ENCODE measurements around the gene LCNL1.
A peak's percentile ranks its signal among the peaks of the same experiment; 100 is the strongest.

Gene LCNL1

DNA sequence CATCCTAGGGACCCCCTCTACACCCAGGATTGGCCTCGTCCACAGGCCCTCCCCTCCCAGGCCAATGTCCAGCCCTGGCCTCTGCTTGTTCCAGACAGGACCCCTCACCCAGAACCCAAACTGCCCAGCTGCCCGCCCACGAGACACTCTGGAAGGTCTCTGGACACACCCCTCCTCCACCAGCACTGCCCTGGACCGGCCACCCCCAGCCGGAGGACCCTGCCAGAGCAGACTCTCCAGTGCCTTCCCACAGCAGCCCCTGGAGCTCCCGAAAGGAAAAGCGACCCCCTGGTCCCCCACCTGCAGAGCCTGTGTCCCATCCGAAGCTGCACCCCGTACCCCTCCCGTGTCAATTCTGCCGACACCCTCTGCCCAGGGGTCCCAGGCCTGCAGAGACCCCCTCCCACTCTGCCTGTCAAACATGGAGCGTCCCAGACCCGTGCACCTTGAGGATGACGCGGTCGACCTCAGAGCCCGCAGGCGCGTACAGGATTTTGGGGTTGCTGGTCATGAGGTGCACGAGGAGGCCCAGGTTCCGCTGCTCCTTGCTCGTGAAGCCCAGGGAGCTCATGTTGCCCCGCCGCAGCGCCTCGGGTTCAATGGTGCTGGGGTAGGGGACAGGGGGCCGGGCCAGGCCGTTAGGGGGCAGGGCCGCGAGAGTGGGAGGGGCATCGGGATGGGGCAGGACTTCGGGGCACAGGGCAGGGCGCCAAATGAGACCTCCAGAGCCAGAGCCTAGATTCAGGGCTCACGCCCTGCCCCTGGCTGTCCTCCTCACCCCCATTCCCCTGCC lies 37.3 kb downstream of the LCNL1 start:
- H3K4me1 ChIP-seq (ENCODE audit: control insufficient read depth, insufficient read depth, low read length) = peaks cover 4% of the 10 kb centered on the region
- H3K9ac ChIP-seq (ENCODE audit: low read length) = no peak overlapping the region
- H3K9me3 ChIP-seq (ENCODE audit: control insufficient read depth, low read length) = no peaks in the 10 kb centered on the region
- H3K36me3 ChIP-seq (ENCODE audit: control insufficient read depth, insufficient read depth, low read length, severe bottlenecking) = peaks cover 16% of the 10 kb centered on the region
- DNase-seq (ENCODE audit: low read depth) = no peak
- H3K27me3 ChIP-seq (replicated peaks; ENCODE audit: control insufficient read depth, insufficient read depth, low read length) = no peaks in the 10 kb centered on the region
- no peak overlapping the region for H3K4me3 ChIP-seq (ENCODE audit: low read length)

GRCh38 chr9:137020771-137021567 lies 38.2 kb downstream of the LCNL1 start:
- Histone ChIP-seq H3K4me3 (ENCODE audit: low read length) (no peak overlapping the region), H3K4me1 (ENCODE audit: control insufficient read depth, insufficient read depth, low read length) (peaks cover 4% of the 10 kb centered on the region), H3K9ac (ENCODE audit: low read length) (no peak overlapping the region), H3K9me3 (ENCODE audit: control insufficient read depth, low read length) (no peaks in the 10 kb centered on the region), H3K27me3 (replicated peaks; ENCODE audit: control insufficient read depth, insufficient read depth, low read length) (no peaks in the 10 kb centered on the region), H3K36me3 (ENCODE audit: control insufficient read depth, insufficient read depth, low read length, severe bottlenecking) (peaks cover 11% of the 10 kb centered on the region)
- DNase-seq (ENCODE audit: low read depth) = no peak

DNA sequence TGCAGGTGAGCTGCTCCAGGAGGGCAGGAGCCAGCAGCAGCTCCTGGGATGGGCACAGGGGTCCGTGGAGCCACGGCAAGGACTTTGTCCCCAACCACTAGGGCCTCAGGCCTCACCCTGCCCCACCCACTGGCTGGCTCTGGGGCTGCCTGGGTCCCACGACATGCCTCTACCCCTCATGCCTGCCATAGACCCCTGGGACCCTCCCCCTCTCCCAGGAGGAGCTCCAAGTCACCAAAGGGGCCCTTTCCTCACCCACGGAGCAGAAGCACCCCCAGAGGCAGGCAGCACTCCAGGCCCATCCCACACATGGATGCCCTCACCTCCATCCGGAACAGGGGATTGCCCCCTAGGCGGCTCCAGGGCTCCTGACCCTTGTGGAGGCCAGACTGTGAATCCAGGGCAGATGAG lies 38.8 kb downstream of the LCNL1 start:
- Histone ChIP-seq H3K36me3 (ENCODE audit: control insufficient read depth, insufficient read depth, low read length, severe bottlenecking) (peaks cover 6% of the 10 kb centered on the region), H3K27me3 (replicated peaks; ENCODE audit: control insufficient read depth, insufficient read depth, low read length) (no peaks in the 10 kb centered on the region)
- no peak for DNase-seq (ENCODE audit: low read depth)

GRCh38 chr9:137021979-137022661 lies 39.3 kb downstream of the LCNL1 start:
- peaks cover 6% of the 10 kb centered on the region for H3K4me1 ChIP-seq (ENCODE audit: control insufficient read depth, insufficient read depth, low read length)
- H3K36me3 ChIP-seq (ENCODE audit: control insufficient read depth, insufficient read depth, low read length, severe bottlenecking) = peaks cover under 1% of the 10 kb centered on the region
- no peak overlapping the region for H3K9ac ChIP-seq (ENCODE audit: low read length)
- H3K4me3 ChIP-seq (ENCODE audit: low read length) = no peak overlapping the region
- H3K27me3 ChIP-seq (replicated peaks; ENCODE audit: control insufficient read depth, insufficient read depth, low read length) = no peaks in the 10 kb centered on the region
- H3K9me3 ChIP-seq (ENCODE audit: control insufficient read depth, low read length) = no peaks in the 10 kb centered on the region
- DNase-seq (ENCODE audit: low read depth) = peak; percentile 65

More for the DNA sequence above, 38.8 kb downstream of the LCNL1 start:
- Histone ChIP-seq H3K9me3 (ENCODE audit: control insufficient read depth, low read length) (no peaks in the 10 kb centered on the region), H3K9ac (ENCODE audit: low read length) (no peak overlapping the region), H3K4me1 (ENCODE audit: control insufficient read depth, insufficient read depth, low read length) (peaks cover 4% of the 10 kb centered on the region), H3K4me3 (ENCODE audit: low read length) (no peak overlapping the region)

- H3K4me3 ChIP-seq (ENCODE audit: low read length) = no peak overlapping the region
- peaks cover 11% of the 10 kb centered on the region for H3K4me1 ChIP-seq (ENCODE audit: control insufficient read depth, insufficient read depth, low read length)
- no peak overlapping the region for H3K9ac ChIP-seq (ENCODE audit: low read length)
- H3K27me3 ChIP-seq (replicated peaks; ENCODE audit: control insufficient read depth, insufficient read depth, low read length) = no peaks in the 10 kb centered on the region
- no peaks in the 10 kb centered on the region for H3K36me3 ChIP-seq (ENCODE audit: control insufficient read depth, insufficient read depth, low read length, severe bottlenecking)
- no peaks in the 10 kb centered on the region for H3K9me3 ChIP-seq (ENCODE audit: control insufficient read depth, low read length)
- DNase-seq (ENCODE audit: low read depth) = no peak
Observed at GRCh38 chr9:137022662-137023008, 39.8 kb downstream of the LCNL1 start.

DNA sequence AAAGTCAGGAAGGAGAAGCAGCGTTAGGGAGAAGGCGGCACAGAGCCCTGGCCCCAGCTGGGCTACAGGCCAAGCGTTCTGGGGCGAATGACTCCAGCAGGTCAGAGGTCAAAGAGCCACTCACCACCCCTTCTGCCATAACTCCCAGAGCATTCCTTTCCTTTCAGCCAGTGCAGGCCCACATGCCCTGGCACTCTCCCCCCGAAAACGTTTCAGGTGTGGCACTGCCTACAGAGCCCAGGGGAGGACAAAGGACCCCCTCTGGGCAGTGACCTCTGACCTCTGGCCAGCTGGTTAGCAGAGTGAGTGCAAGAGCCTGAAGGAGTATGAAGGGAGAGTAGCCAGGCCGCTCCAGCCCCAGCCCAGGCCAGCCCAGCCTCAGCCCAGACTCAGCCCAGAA lies 40.4 kb downstream of the LCNL1 start:
- Histone ChIP-seq H3K4me3 (ENCODE audit: low read length) (no peak overlapping the region), H3K4me1 (ENCODE audit: control insufficient read depth, insufficient read depth, low read length) (peaks cover 11% of the 10 kb centered on the region), H3K36me3 (ENCODE audit: control insufficient read depth, insufficient read depth, low read length, severe bottlenecking) (no peaks in the 10 kb centered on the region), H3K27me3 (replicated peaks; ENCODE audit: control insufficient read depth, insufficient read depth, low read length) (no peaks in the 10 kb centered on the region), H3K9ac (ENCODE audit: low read length) (no peak overlapping the region), H3K9me3 (ENCODE audit: control insufficient read depth, low read length) (no peaks in the 10 kb centered on the region)
- no peak for DNase-seq (ENCODE audit: low read depth)

DNA sequence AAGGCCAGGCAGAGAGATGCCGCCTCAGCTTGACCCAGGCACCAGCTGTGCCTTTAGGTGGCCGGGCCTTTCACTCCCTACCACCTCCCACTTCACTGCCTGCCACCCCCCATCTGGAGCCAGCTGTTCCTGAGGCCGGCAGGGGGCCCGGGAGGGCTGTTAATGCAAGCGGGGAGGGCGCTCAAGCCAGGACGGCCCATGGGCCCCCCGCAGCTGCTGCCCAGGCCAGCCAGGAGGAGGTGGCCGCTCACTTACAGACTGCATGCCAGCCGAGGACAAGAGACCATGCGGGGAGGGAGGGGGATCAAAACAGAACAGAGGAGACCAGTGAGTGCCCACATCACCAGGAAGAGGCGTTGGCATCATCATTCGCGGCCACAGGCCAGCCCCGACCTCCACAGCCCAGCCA lies 40.8 kb downstream of the LCNL1 start:
- Histone ChIP-seq H3K36me3 (ENCODE audit: control insufficient read depth, insufficient read depth, low read length, severe bottlenecking) (no peaks in the 10 kb centered on the region), H3K4me3 (ENCODE audit: low read length) (no peak overlapping the region), H3K9me3 (ENCODE audit: control insufficient read depth, low read length) (no peaks in the 10 kb centered on the region), H3K9ac (ENCODE audit: low read length) (no peak overlapping the region), H3K27me3 (replicated peaks; ENCODE audit: control insufficient read depth, insufficient read depth, low read length) (no peaks in the 10 kb centered on the region), H3K4me1 (ENCODE audit: control insufficient read depth, insufficient read depth, low read length) (peaks cover 13% of the 10 kb centered on the region)
- DNase-seq (ENCODE audit: low read depth) = no peak

DNA sequence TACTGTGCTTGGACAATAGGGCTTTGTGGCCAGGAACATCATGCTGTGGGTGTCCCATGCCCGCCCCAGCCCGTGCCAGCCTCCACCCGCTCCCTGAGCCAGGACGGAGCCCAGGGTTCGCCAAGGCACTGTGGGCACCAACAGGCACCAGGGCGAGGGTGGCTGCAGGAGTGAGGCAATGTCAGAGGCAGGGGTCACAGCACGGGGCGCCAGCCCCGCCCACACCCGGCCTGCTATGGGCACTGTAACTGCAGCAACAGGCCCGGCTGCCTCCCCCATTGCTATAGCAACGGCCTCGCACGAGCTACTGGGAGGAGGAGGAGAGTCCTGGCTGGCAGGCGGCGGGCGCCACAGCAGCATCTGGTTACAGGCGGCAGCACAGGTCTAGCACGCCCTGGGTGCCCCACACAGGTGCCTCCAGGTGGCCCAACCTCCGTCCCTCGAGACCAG lies 42.7 kb downstream of the LCNL1 start:
- no peak for DNase-seq (ENCODE audit: low read depth)
- H3K9me3 ChIP-seq (ENCODE audit: control insufficient read depth, low read length) = no peaks in the 10 kb centered on the region
- no peak overlapping the region for H3K4me3 ChIP-seq (ENCODE audit: low read length)
- no peak overlapping the region for H3K9ac ChIP-seq (ENCODE audit: low read length)
- H3K4me1 ChIP-seq (ENCODE audit: control insufficient read depth, insufficient read depth, low read length) = peaks cover 20% of the 10 kb centered on the region
- no peaks in the 10 kb centered on the region for H3K27me3 ChIP-seq (replicated peaks; ENCODE audit: control insufficient read depth, insufficient read depth, low read length)
- H3K36me3 ChIP-seq (ENCODE audit: control insufficient read depth, insufficient read depth, low read length, severe bottlenecking) = no peaks in the 10 kb centered on the region

DNA sequence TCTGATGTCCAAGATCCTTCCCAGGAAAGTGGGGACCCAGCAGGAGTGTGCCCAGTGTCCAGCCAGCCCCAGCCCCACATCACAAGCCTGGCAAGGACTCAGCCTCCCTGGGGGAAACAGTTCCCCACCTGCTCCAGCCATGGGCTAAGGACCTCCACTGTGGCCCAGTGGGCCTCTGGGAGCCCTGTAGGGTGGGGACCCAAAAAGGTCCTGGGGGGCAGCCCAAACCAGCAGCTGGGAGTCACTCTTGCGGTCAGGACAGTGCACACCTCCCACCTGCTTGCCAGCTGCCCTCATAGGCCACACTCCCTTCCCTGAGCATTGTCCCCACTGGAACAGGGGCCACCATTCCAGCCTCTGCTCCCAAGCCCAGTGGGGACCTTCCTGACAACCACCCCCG lies 43.6 kb downstream of the LCNL1 start:
- Histone ChIP-seq H3K4me3 (ENCODE audit: low read length) (peak overlapping the region; percentile 82), H3K9ac (ENCODE audit: low read length) (no peak overlapping the region), H3K4me1 (ENCODE audit: control insufficient read depth, insufficient read depth, low read length) (peaks cover 20% of the 10 kb centered on the region), H3K27me3 (replicated peaks; ENCODE audit: control insufficient read depth, insufficient read depth, low read length) (no peaks in the 10 kb centered on the region), H3K36me3 (ENCODE audit: control insufficient read depth, insufficient read depth, low read length, severe bottlenecking) (no peaks in the 10 kb centered on the region), H3K9me3 (ENCODE audit: control insufficient read depth, low read length) (no peaks in the 10 kb centered on the region)
- DNase-seq (ENCODE audit: low read depth) = no peak

- Histone ChIP-seq H3K36me3 (ENCODE audit: control insufficient read depth, insufficient read depth, low read length, severe bottlenecking) (no peaks in the 10 kb centered on the region), H3K4me1 (ENCODE audit: control insufficient read depth, insufficient read depth, low read length) (peaks cover 20% of the 10 kb centered on the region), H3K4me3 (ENCODE audit: low read length) (peak overlapping the region; percentile 82), H3K9me3 (ENCODE audit: control insufficient read depth, low read length) (no peaks in the 10 kb centered on the region), H3K9ac (ENCODE audit: low read length) (peak overlapping the region; percentile 84), H3K27me3 (replicated peaks; ENCODE audit: control insufficient read depth, insufficient read depth, low read length) (no peaks in the 10 kb centered on the region)
- DNase-seq (ENCODE audit: low read depth) = no peak
Observed at GRCh38 chr9:137026828-137027227, 44.0 kb downstream of the LCNL1 start.

Data from adipocyte (in vitro differentiated cells).